H9 (cell line): ENCODE measurements around the gene FBRSL1. TPM values are rescaled to one million over a fixed set of nuclear protein-coding genes. Genes with fewer than 3 reads are reported as not detected.

Experiments used
- DNase-seq: peaks from one replicate; pipeline ENCODE4 v3.0.0-alpha.2; 2017
- H2AFZ ChIP-seq: one replicate; pipeline ENCODE4 v1.6.1; 2013; ENCODE audit warnings: mild to moderate bottlenecking, low read length, control low read depth, moderate library complexity
- H2AK5ac ChIP-seq: 2 replicates; pipeline ENCODE4 v1.6.1; 2013; ENCODE audit warnings: low read length, control low read depth, mixed read lengths; ENCODE audit not compliant: insufficient read length
- H2BK120ac ChIP-seq: one replicate; pipeline ENCODE4 v1.6.1; 2013; ENCODE audit warnings: low read depth, mild to moderate bottlenecking, low read length, control low read depth, inconsistent platforms; ENCODE audit not compliant: poor library complexity, severe bottlenecking
- H2BK12ac ChIP-seq: 2 replicates; pipeline ENCODE4 v1.6.1; 2013; ENCODE audit warnings: low read length, control low read depth, mixed read lengths, low read depth; ENCODE audit not compliant: insufficient read length
- H2BK15ac ChIP-seq: 2 replicates; pipeline ENCODE4 v1.6.1; 2013; ENCODE audit warnings: low read depth, low read length, control low read depth
- H2BK20ac ChIP-seq: one replicate; pipeline ENCODE4 v1.6.1; 2013; ENCODE audit warnings: low read depth, mild to moderate bottlenecking, low read length, control low read depth, inconsistent platforms; ENCODE audit not compliant: poor library complexity, severe bottlenecking
- H2BK5ac ChIP-seq: 2 replicates; pipeline ENCODE4 v1.6.1; 2013; ENCODE audit warnings: low read length, control low read depth, mixed read lengths; ENCODE audit not compliant: insufficient read length
- H3K14ac ChIP-seq: 2 replicates; pipeline ENCODE4 v1.6.1; 2013; ENCODE audit warnings: low read length, control low read depth; ENCODE audit not compliant: insufficient read depth
- H3K18ac ChIP-seq: 2 replicates; pipeline ENCODE4 v1.6.1; 2013; ENCODE audit warnings: low read depth, mild to moderate bottlenecking, mixed read lengths, low read length, control low read depth; ENCODE audit not compliant: insufficient read length
- H3K23ac ChIP-seq: 2 replicates; pipeline ENCODE4 v1.6.1; 2013; ENCODE audit warnings: low read length, control low read depth, mixed read lengths, low read depth; ENCODE audit not compliant: insufficient read length
- H3K23me2 ChIP-seq: 2 replicates; pipeline ENCODE4 v1.6.1; 2013; ENCODE audit warnings: low read depth, mild to moderate bottlenecking, mixed read lengths, low read length, control low read depth; ENCODE audit not compliant: insufficient read length, poor library complexity, severe bottlenecking
- H3K27ac ChIP-seq: 2 replicates; pipeline ENCODE4 v1.5.1; 2013; ENCODE audit warnings: low read length, control low read depth, mixed read lengths, low read depth; ENCODE audit not compliant: insufficient read length
- H3K27me3 ChIP-seq: 2 replicates; pipeline ENCODE4 v1.6.1; 2013; ENCODE audit warnings: low read length, control low read depth, inconsistent platforms; ENCODE audit not compliant: insufficient read depth
- H3K4ac ChIP-seq: 2 replicates; pipeline ENCODE4 v1.6.1; 2013; ENCODE audit warnings: low read depth, mild to moderate bottlenecking, control low read depth, inconsistent platforms, low read length, moderate library complexity
- H3K4me1 ChIP-seq: 2 replicates; pipeline ENCODE4 v1.6.1; 2013; ENCODE audit warnings: low read length, control low read depth, inconsistent platforms; ENCODE audit not compliant: insufficient read depth
- H3K4me2 ChIP-seq: 2 replicates; pipeline ENCODE4 v1.6.1; 2013; ENCODE audit warnings: low read length, control low read depth, mixed read lengths; ENCODE audit not compliant: insufficient read length, insufficient read depth
- H3K56ac ChIP-seq: 2 replicates; pipeline ENCODE4 v1.6.1; 2013; ENCODE audit warnings: low read depth, mild to moderate bottlenecking, mixed read lengths, low read length, control low read depth; ENCODE audit not compliant: insufficient read length
- H3K79me1 ChIP-seq: 2 replicates; pipeline ENCODE4 v1.6.1; 2013; ENCODE audit warnings: low read depth, mild to moderate bottlenecking, moderate library complexity, low read length, control low read depth, inconsistent platforms; ENCODE audit not compliant: insufficient read depth, poor library complexity, severe bottlenecking
- H3K79me2 ChIP-seq: 2 replicates; pipeline ENCODE4 v1.6.1; 2013; ENCODE audit warnings: low read length, control low read depth, inconsistent platforms; ENCODE audit not compliant: insufficient read depth
- H3K9ac ChIP-seq: 2 replicates; pipeline ENCODE4 v1.6.1; 2013; ENCODE audit warnings: low read length, control low read depth, mixed read lengths; ENCODE audit not compliant: insufficient read length; ENCODE audit errors: extremely low read depth
- H3K9me3 ChIP-seq: one replicate; pipeline ENCODE4 v1.6.1; 2013; ENCODE audit warnings: low read depth, low read length, inconsistent platforms; ENCODE audit not compliant: control insufficient read depth
- H3T11ph ChIP-seq: one replicate; pipeline ENCODE4 v1.6.1; 2013; ENCODE audit warnings: mild to moderate bottlenecking, low read length, control low read depth, inconsistent platforms
- H4K20me1 ChIP-seq: one replicate; pipeline ENCODE4 v1.6.1; 2013; ENCODE audit not compliant: control insufficient read depth, insufficient read length, insufficient read depth
- H4K5ac ChIP-seq: 2 replicates; pipeline ENCODE4 v1.6.1; 2013; ENCODE audit warnings: low read depth, mild to moderate bottlenecking, mixed read lengths, low read length, control low read depth; ENCODE audit not compliant: insufficient read length
- H4K8ac ChIP-seq: replicated peaks from 2 replicates; pipeline ENCODE4 v1.6.1; 2013; ENCODE audit warnings: low read length, control low read depth, mixed read lengths, low read depth; ENCODE audit not compliant: insufficient read length
- H4K91ac ChIP-seq: 2 replicates; pipeline ENCODE4 v1.6.1; 2013; ENCODE audit warnings: low read depth, mild to moderate bottlenecking, moderate library complexity, mixed read lengths, low read length, control low read depth; ENCODE audit not compliant: insufficient read length
- H3K27ac Mint-ChIP-seq, 3 experiments: 2 replicates in 2 of 3; 3 replicates in 1 of 3; pipeline ENCODE4 v1.8.0; 2020 to 2021; ENCODE audit warnings: mixed read lengths in 3 of 3, mild to moderate bottlenecking in 1 of 3, moderate library complexity in 1 of 3
- H3K27me3 Mint-ChIP-seq: 2 replicates; pipeline ENCODE4 v1.8.0; 2021; ENCODE audit warnings: low read depth, mild to moderate bottlenecking, moderate library complexity, mixed read lengths
- H3K36me3 Mint-ChIP-seq, 3 experiments: 2 replicates in 2 of 3; 3 replicates in 1 of 3; pipeline ENCODE4 v1.8.0; 2020 to 2021; ENCODE audit warnings: low read depth in 3 of 3, mixed read lengths in 3 of 3; ENCODE audit not compliant: insufficient read depth in 1 of 3
- H3K4me1 Mint-ChIP-seq, 2 experiments: 2 replicates each; pipeline ENCODE4 v1.8.0; 2020; ENCODE audit warnings: mixed read lengths in 2 of 2
- H3K4me3 Mint-ChIP-seq, 2 experiments: 2 replicates in 1 of 2; 3 replicates in 1 of 2; pipeline ENCODE4 v1.8.0; 2020 to 2021; ENCODE audit warnings: mild to moderate bottlenecking in 2 of 2, mixed read lengths in 2 of 2, moderate library complexity in 1 of 2
- H3K9me3 Mint-ChIP-seq, 2 experiments: 2 replicates in 1 of 2; 3 replicates in 1 of 2; pipeline ENCODE4 v1.8.0; 2020; ENCODE audit warnings: mild to moderate bottlenecking in 2 of 2, mixed read lengths in 2 of 2, moderate library complexity in 1 of 2
- WGBS: extraction: QIAGEN DNeasy Blood & Tissue Kit; methylation state at CpG from one replicate; pipeline ENCODE4 v1.1.7; 2013; ENCODE audit warnings: missing lambda C conversion rate, low lambda C conversion rate, mixed read lengths; ENCODE audit not compliant: insufficient read length; ENCODE audit errors: extremely low coverage; 5-methylcytosine and 5-hydroxymethylcytosine counted together
- total RNA-seq: library from RNA; stranded (reverse); gene quantifications from 2 replicates; pipeline ENCODE4 v1.2.1, GENCODE V29; 2021
- TF ChIP-seq, protein P1 (sequence below): fragments of 200-600 bp; sonication (generic); conservative IDR thresholded peaks from 3 replicates; pipeline ENCODE4 v1.8.0; 2021; ENCODE audit warnings: antibody characterized with exemption, mild to moderate bottlenecking

Gene FBRSL1
- total RNA-seq, 1 experiment from 2014 or later = 90.8 TPM

DNA sequence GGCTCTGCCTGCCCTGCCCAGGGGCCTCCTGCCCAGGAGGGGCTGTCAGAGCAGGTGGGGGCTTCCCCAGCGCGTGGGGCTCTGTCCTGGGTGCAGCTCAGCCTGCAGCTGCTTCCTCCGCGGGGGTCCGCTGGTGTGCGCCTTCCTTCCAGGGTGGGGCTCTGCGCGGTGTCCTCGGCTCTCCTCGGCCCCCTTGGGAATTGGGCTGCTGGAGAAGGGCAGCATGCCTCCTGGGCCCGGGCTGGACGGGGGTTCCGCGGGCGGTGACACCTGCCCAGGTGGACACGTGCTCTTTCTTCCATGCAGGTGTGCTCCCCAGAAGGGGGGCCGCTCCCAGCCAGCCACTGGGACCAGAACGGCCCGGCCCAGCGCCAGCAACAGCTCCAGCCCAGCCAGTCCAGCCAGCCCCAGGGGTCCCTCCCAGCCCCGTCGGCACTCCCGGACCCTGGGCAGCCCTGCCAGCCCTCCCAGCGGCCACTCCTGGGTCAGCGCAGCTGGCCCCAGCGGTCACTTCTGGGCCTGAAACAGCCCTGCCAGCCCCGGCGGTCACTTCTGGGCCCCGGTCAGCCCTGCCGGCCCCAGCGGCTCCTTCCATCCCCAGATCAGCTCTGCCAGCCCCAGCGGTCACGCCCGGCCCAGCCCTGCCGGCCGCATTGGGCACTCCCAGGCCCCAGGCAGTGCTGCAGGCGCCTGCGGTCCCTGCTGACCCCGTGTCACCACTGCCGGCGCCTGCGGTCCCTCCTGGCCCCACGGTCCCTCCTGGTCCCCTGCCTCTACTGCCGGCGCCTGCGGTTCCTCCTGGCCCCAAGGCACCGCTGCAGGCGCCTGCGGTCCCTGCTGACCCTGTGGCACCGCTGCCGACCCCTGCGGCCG lies 19.1 kb downstream of the FBRSL1 start:
- peaks cover 9 to 23% of the 10 kb centered on the region in 2 experiments for H3K4me1 Mint-ChIP-seq
- Histone ChIP-seq H3K79me1 (peaks cover 9% of the 10 kb centered on the region), H4K20me1 (no peaks in the 10 kb centered on the region), H3K4me2 (no peak overlapping the region), H3K4me1 (no peaks in the 10 kb centered on the region; the same call in 1 of the 2 replicates), H3K79me2 (peaks cover 3% of the 10 kb centered on the region; the same call in 1 of the 2 replicates), H2AK5ac (no peak overlapping the region), H4K91ac (no peak overlapping the region), H4K5ac (no peak overlapping the region), H2AFZ (no peak overlapping the region), H3K4ac (no peak overlapping the region), H2BK12ac (no peak overlapping the region), H3K18ac (no peak overlapping the region), H2BK20ac (no peak overlapping the region), H4K8ac (no peak overlapping the region), H3K23me2 (no peaks in the 10 kb centered on the region), H3K23ac (no peak overlapping the region), H3K27me3 (no peaks in the 10 kb centered on the region), H3K14ac (no peak overlapping the region; the same call in 1 of the 2 replicates), H3T11ph (no peak overlapping the region), H2BK15ac (no peak overlapping the region), H3K9me3 (no peaks in the 10 kb centered on the region), H3K9ac (no peak overlapping the region), H2BK120ac (no peak overlapping the region), H3K27ac (no peak overlapping the region), H2BK5ac (no peak overlapping the region), H3K56ac (no peak overlapping the region)
- no peaks in the 10 kb centered on the region for H3K9me3 Mint-ChIP-seq
- H3K27ac Mint-ChIP-seq = no peak overlapping the region
- H3K4me3 Mint-ChIP-seq = no peak overlapping the region
- no CpG with 5 or more reads among the region's 53 CpGs for WGBS
- no peaks in the 10 kb centered on the region; a peak in 2 of 7 replicates for H3K36me3 Mint-ChIP-seq
- no peak for DNase-seq
- peaks cover 4% of the 10 kb centered on the region for H3K27me3 Mint-ChIP-seq
- TF ChIP-seq, protein P1, sequence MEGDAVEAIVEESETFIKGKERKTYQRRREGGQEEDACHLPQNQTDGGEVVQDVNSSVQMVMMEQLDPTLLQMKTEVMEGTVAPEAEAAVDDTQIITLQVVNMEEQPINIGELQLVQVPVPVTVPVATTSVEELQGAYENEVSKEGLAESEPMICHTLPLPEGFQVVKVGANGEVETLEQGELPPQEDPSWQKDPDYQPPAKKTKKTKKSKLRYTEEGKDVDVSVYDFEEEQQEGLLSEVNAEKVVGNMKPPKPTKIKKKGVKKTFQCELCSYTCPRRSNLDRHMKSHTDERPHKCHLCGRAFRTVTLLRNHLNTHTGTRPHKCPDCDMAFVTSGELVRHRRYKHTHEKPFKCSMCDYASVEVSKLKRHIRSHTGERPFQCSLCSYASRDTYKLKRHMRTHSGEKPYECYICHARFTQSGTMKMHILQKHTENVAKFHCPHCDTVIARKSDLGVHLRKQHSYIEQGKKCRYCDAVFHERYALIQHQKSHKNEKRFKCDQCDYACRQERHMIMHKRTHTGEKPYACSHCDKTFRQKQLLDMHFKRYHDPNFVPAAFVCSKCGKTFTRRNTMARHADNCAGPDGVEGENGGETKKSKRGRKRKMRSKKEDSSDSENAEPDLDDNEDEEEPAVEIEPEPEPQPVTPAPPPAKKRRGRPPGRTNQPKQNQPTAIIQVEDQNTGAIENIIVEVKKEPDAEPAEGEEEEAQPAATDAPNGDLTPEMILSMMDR = no peak
